ENCODE measurements around the gene P3H2.
"Not testable (repeated sequence)": the region's sequence is repeated elsewhere in the genome, so short reads cannot be mapped to it uniquely, and the experiment has no call there.

Gene P3H2

GRCh38 chr3:190086191-190086590 lies 34.5 kb downstream of the P3H2 start:
- TF ChIP-seq CTCF (IDR thresholded peaks at IDR 0.05; ENCODE audit: low read depth, low read length, missing control alignments), result no peak
- H3K4me3 ChIP-seq (ENCODE audit: low read depth, low read length), result no peak overlapping the region
- no peak for DNase-seq (ENCODE audit: low read depth)

GRCh38 chr3:190084983-190085382 lies 35.7 kb downstream of the P3H2 start:
- no peak overlapping the region for H3K4me3 ChIP-seq (ENCODE audit: low read depth, low read length)
- TF ChIP-seq CTCF (IDR thresholded peaks at IDR 0.05; ENCODE audit: low read depth, low read length, missing control alignments), result no peak
- DNase-seq (ENCODE audit: low read depth), result no peak

- no peak for TF ChIP-seq CTCF (IDR thresholded peaks at IDR 0.05; ENCODE audit: low read depth, low read length, missing control alignments)
- no peak overlapping the region for H3K4me3 ChIP-seq (ENCODE audit: low read depth, low read length)
- DNase-seq (ENCODE audit: low read depth), result no peak
These were observed 37.1 kb downstream of the P3H2 start for GRCh38 chr3:190083635-190084034.

GRCh38 chr3:190081389-190081788 lies 39.3 kb downstream of the P3H2 start:
- no peak for DNase-seq (ENCODE audit: low read depth)
- TF ChIP-seq CTCF (IDR thresholded peaks at IDR 0.05; ENCODE audit: low read depth, low read length, missing control alignments), result no peak
- no peak overlapping the region for H3K4me3 ChIP-seq (ENCODE audit: low read depth, low read length)

GRCh38 chr3:190079173-190079572 lies 41.5 kb downstream of the P3H2 start:
- not testable (repeated sequence) for DNase-seq (ENCODE audit: low read depth); H3K4me3 ChIP-seq (ENCODE audit: low read depth, low read length)

GRCh38 chr3:190077395-190078045 lies 43.2 kb downstream of the P3H2 start:
- DNase-seq (ENCODE audit: low read depth), result no peak
- no peak for TF ChIP-seq CTCF (IDR thresholded peaks at IDR 0.05; ENCODE audit: low read depth, low read length, missing control alignments)
- no peak overlapping the region for H3K4me3 ChIP-seq (ENCODE audit: low read depth, low read length)

GRCh38 chr3:190076601-190077394 lies 43.9 kb downstream of the P3H2 start:
- TF ChIP-seq CTCF (IDR thresholded peaks at IDR 0.05; ENCODE audit: low read depth, low read length, missing control alignments), result no peak

More at GRCh38 chr3:190076601-190077394, 43.9 kb downstream of the P3H2 start:
- no peak overlapping the region for H3K4me3 ChIP-seq (ENCODE audit: low read depth, low read length)
- DNase-seq (ENCODE audit: low read depth), result no peak

All from GM12864 (cell line).